Liver (tissue), 9 donors: ENCODE measurements around the gene IGFALS. TPM values are rescaled to one million over a fixed set of nuclear protein-coding genes. Genes with fewer than 3 reads are reported as not detected.

Source experiments
- DNase-seq: peaks from one replicate; pipeline ENCODE4 v3.0.0-alpha.2; 2017; ENCODE audit warnings: low spot score
- H3K27ac ChIP-seq, 2 donors: one replicate each; pipeline ENCODE4 v1.7.0; 2013; ENCODE audit warnings: inconsistent platforms in 2 of 2, low read length in 2 of 2, control low read depth in 1 of 2, low read depth in 1 of 2, mild to moderate bottlenecking in 1 of 2
- H3K27me3 ChIP-seq, 4 donors: one replicate each; pipeline versions ENCODE4 v1.6.1 to v1.7.0; 2013; ENCODE audit warnings: low read length in 3 of 4, inconsistent platforms in 1 of 4, mild to moderate bottlenecking in 1 of 4, moderate library complexity in 1 of 4; ENCODE audit not compliant: control insufficient read depth in 4 of 4, insufficient read depth in 4 of 4
- H3K36me3 ChIP-seq, 4 donors: one replicate each; pipeline versions ENCODE4 v1.6.1 to v1.7.0; 2013; ENCODE audit warnings: low read length in 3 of 4, mild to moderate bottlenecking in 3 of 4, low read depth in 1 of 4, moderate library complexity in 1 of 4; ENCODE audit not compliant: control insufficient read depth in 4 of 4, insufficient read depth in 3 of 4
- H3K4me1 ChIP-seq, 4 donors: one replicate each; pipeline versions ENCODE4 v1.6.1 to v1.7.0; 2013; ENCODE audit warnings: low read length in 3 of 4, mild to moderate bottlenecking in 3 of 4, moderate library complexity in 1 of 4; ENCODE audit not compliant: control insufficient read depth in 4 of 4, insufficient read depth in 4 of 4
- H3K4me3 ChIP-seq, 3 donors: one replicate each; pipeline versions ENCODE4 v1.6.1 to v1.7.0; 2013; ENCODE audit warnings: low read length in 3 of 3, control low read depth in 1 of 3, low read depth in 1 of 3, mild to moderate bottlenecking in 1 of 3
- H3K9ac ChIP-seq, 2 donors: one replicate each; pipeline ENCODE4 v1.7.0; 2013; ENCODE audit warnings: low read length in 2 of 2, mild to moderate bottlenecking in 2 of 2, moderate library complexity in 2 of 2, control low read depth in 1 of 2, low read depth in 1 of 2
- H3K9me3 ChIP-seq, 4 donors: one replicate each; pipeline versions ENCODE4 v1.6.1 to v1.7.0; 2013; ENCODE audit warnings: low read length in 3 of 4; ENCODE audit not compliant: control insufficient read depth in 4 of 4
- ATF3 ChIP-seq: IDR thresholded peaks from 2 replicates; pipeline ENCODE4 v1.6.1; 2016; ENCODE audit warnings: antibody characterized with exemption
- CTCF ChIP-seq: fragments of 150-350 bp; IDR thresholded peaks from 2 replicates; pipeline ENCODE4 v1.5.1; 2017; ENCODE audit warnings: improper control_type of control experiment, low read depth, low read length; ENCODE audit not compliant: missing input control
- EGR1 ChIP-seq, 2 donors: IDR thresholded peaks; 2 replicates each; pipeline ENCODE4 v1.6.1; 2016 to 2018; ENCODE audit warnings: antibody characterized with exemption in 2 of 2, low read depth in 2 of 2
- FOXA1 ChIP-seq: IDR thresholded peaks from 2 replicates; pipeline ENCODE4 v1.6.1; 2016; ENCODE audit warnings: antibody characterized with exemption
- FOXA2 ChIP-seq: IDR thresholded peaks from 2 replicates; pipeline ENCODE4 v1.6.1; 2016; ENCODE audit warnings: antibody characterized with exemption
- HNF4G ChIP-seq: IDR thresholded peaks from 2 replicates; pipeline ENCODE4 v1.6.1; 2016; ENCODE audit warnings: antibody characterized with exemption
- JUND ChIP-seq, 2 donors: IDR thresholded peaks; 2 replicates each; pipeline ENCODE4 v1.6.1; 2016; ENCODE audit warnings: antibody characterized with exemption in 2 of 2
- NR2F2 ChIP-seq: IDR thresholded peaks from 2 replicates; pipeline ENCODE4 v1.6.1; 2016; ENCODE audit warnings: antibody characterized with exemption
- RXRA ChIP-seq, 2 donors: IDR thresholded peaks; 2 replicates each; pipeline ENCODE4 v1.6.1; 2017 to 2018; ENCODE audit warnings: antibody characterized with exemption in 2 of 2, mild to moderate bottlenecking in 1 of 2
- SP1 ChIP-seq: IDR thresholded peaks from 2 replicates; pipeline ENCODE4 v1.6.1; 2018; ENCODE audit warnings: antibody characterized with exemption, mild to moderate bottlenecking
- YY1 ChIP-seq: IDR thresholded peaks from 2 replicates; pipeline ENCODE4 v1.6.1; 2016; ENCODE audit warnings: antibody characterized with exemption, mild to moderate bottlenecking
- ZBTB33 ChIP-seq: IDR thresholded peaks from 2 replicates; pipeline ENCODE4 v1.6.1; 2016; ENCODE audit warnings: antibody characterized with exemption
- WGBS: extraction: QIAGEN DNeasy Blood & Tissue Kit; methylation state at CpG from one replicate; pipeline ENCODE4 v1.1.7; 2013; 5-methylcytosine and 5-hydroxymethylcytosine counted together
- polyA plus RNA-seq, 2 donors: library from polyadenylated mRNA; stranded (reverse) in 1 of 2; unstranded in 1 of 2; fragments of 200-250 nt in 1 of 2; fragments of >200 nt in 1 of 2; fragmentation: Nextera tagmentation in 1 of 2; extraction: Ambion mirVana in 1 of 2; gene quantifications; one replicate each; pipeline versions ENCODE4 v1.2.1 to v1.2.3, GENCODE V29; 2013 to 2015
- total RNA-seq, 2 donors: library from RNA; depleted of rRNA; stranded (reverse); fragments of >200 nt; gene quantifications; one replicate each; pipeline ENCODE4 v1.2.3, GENCODE V29; 2014
- TF ChIP-seq, protein P1 (sequence below): IDR thresholded peaks from 2 replicates; pipeline ENCODE4 v1.6.1; 2016; ENCODE audit warnings: antibody characterized with exemption, mild to moderate bottlenecking
- TF ChIP-seq, protein P2 (sequence below): IDR thresholded peaks from 2 replicates; pipeline ENCODE4 v1.6.1; 2016; ENCODE audit warnings: antibody characterized with exemption
- donor health status: healthy.
- donor health status: healthy.
- donor health status: healthy.
- donor health status: healthy.
- donor health status: healthy.

Gene IGFALS
- total and polyA plus RNA-seq, 4 donors = 19.8 to 161 (median 68.4) TPM

GRCh38 chr16:1786242-1787055, 7.1 kb downstream of the IGFALS start (continued):
- TF ChIP-seq, protein P1, sequence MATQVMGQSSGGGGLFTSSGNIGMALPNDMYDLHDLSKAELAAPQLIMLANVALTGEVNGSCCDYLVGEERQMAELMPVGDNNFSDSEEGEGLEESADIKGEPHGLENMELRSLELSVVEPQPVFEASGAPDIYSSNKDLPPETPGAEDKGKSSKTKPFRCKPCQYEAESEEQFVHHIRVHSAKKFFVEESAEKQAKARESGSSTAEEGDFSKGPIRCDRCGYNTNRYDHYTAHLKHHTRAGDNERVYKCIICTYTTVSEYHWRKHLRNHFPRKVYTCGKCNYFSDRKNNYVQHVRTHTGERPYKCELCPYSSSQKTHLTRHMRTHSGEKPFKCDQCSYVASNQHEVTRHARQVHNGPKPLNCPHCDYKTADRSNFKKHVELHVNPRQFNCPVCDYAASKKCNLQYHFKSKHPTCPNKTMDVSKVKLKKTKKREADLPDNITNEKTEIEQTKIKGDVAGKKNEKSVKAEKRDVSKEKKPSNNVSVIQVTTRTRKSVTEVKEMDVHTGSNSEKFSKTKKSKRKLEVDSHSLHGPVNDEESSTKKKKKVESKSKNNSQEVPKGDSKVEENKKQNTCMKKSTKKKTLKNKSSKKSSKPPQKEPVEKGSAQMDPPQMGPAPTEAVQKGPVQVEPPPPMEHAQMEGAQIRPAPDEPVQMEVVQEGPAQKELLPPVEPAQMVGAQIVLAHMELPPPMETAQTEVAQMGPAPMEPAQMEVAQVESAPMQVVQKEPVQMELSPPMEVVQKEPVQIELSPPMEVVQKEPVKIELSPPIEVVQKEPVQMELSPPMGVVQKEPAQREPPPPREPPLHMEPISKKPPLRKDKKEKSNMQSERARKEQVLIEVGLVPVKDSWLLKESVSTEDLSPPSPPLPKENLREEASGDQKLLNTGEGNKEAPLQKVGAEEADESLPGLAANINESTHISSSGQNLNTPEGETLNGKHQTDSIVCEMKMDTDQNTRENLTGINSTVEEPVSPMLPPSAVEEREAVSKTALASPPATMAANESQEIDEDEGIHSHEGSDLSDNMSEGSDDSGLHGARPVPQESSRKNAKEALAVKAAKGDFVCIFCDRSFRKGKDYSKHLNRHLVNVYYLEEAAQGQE = no peak
- TF ChIP-seq FOXA2 = no peak
- no peak for TF ChIP-seq HNF4G
- TF ChIP-seq JUND (IDR thresholded peaks at IDR 0.05) = no peak
- no peak for TF ChIP-seq FOXA1
- TF ChIP-seq SP1 = no peak
- TF ChIP-seq, protein P2, sequence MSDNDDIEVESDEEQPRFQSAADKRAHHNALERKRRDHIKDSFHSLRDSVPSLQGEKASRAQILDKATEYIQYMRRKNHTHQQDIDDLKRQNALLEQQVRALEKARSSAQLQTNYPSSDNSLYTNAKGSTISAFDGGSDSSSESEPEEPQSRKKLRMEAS = no peak
- no peak for TF ChIP-seq RXRA (IDR thresholded peaks at IDR 0.05)

DNA sequence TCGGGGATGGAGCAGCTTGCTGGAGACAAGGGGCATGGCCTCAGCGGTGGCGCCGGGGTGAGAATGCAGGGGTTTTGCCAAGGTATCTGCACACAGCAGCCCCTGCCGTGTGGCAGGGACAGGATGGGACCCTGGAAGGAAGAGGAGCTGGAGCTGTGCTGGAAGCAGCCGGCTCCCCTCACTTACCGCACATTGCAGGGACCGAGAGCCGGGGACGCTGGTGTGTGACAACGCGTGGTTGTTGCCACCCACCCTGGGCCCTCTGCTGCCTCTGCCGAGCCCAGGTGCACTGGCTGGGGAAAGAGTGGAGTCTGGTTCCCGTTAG, 7.7 kb downstream of the IGFALS start:
- Histone ChIP-seq H3K36me3 (peaks cover 0 to 28% (median 5%) of the 10 kb centered on the region in 4 donors), H3K4me3 (no peak overlapping the region), H3K4me1 (peaks cover 7 to 61% (median 39%) of the 10 kb centered on the region in 4 donors), H3K9me3 (no peaks in the 10 kb centered on the region), H3K27ac (no peak overlapping the region), H3K27me3 (no peaks in the 10 kb centered on the region), H3K9ac (no peak overlapping the region)
- TF ChIP-seq EGR1 (IDR thresholded peaks at IDR 0.05; ENCODE audit: low read depth in 2 of 2) (no peak), ATF3 (no peak), ZBTB33 (no peak), RXRA (IDR thresholded peaks at IDR 0.05) (no peak), JUND (IDR thresholded peaks at IDR 0.05) (no peak), SP1 (no peak), FOXA1 (no peak), YY1 (no peak), FOXA2 (no peak), HNF4G (no peak), CTCF (no peak), NR2F2 (no peak)
- TF ChIP-seq, protein P2 = no peak
- no peak for DNase-seq
- WGBS = 89% methylated on average over 14 of the region's 14 CpGs
